Measurements from ENCODE around the gene LRP1B.
"Not testable (repeated sequence)": the region's sequence is repeated elsewhere in the genome, so short reads cannot be mapped to it uniquely, and the experiment has no call there.

Gene LRP1B

GRCh38 chr2:141824790-141825189, 306.0 kb downstream of the LRP1B start:
- no peaks in the 10 kb centered on the region for H3K36me3 ChIP-seq (ENCODE audit: control insufficient read depth, insufficient read depth, low read length)
- no peaks in the 10 kb centered on the region for H3K9me3 ChIP-seq (ENCODE audit: control insufficient read depth, insufficient read depth, low read depth, low read length)
- H3K4me3 ChIP-seq (ENCODE audit: low read depth, low read length), result no peak overlapping the region
- H3K27me3 ChIP-seq (ENCODE audit: control insufficient read depth, insufficient read depth, low read length), result no peaks in the 10 kb centered on the region
- H3K9ac ChIP-seq (ENCODE audit: low read length), result no peak overlapping the region
- no peak overlapping the region for H3K27ac ChIP-seq (ENCODE audit: low read depth, low read length)
- peaks cover 4% of the 10 kb centered on the region; the same call in 1 of the 2 replicates for H3K4me1 ChIP-seq (ENCODE audit: control insufficient read depth, insufficient read depth, low read length)

DNA sequence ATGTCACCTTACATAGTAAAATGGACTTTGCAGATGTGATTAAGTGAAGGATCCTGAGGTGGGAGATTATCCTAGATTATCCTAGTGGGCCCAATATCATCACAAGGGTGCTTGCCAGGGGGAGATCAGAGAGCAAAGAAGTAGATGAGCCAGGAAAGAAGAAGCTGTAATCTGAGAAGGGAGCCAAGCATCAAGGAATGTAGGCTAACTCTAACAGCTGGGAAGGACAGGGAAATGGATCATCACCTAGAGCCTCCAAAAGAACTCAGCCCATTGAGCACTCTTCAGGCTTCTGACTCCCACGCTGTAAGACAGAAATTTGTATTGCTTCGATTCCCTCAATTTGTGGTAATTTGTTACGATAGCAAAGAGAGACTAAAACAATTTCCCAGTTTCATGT, 309.9 kb downstream of the LRP1B start:
- no peak overlapping the region for H3K9ac ChIP-seq (ENCODE audit: low read length)
- no peak overlapping the region for H3K27ac ChIP-seq (ENCODE audit: low read depth, low read length)
- H3K9me3 ChIP-seq (ENCODE audit: control insufficient read depth, insufficient read depth, low read depth, low read length), result no peaks in the 10 kb centered on the region
- H3K4me1 ChIP-seq (ENCODE audit: control insufficient read depth, insufficient read depth, low read length), result peaks cover 4% of the 10 kb centered on the region; the same call in 1 of the 2 replicates
- no peaks in the 10 kb centered on the region for H3K27me3 ChIP-seq (ENCODE audit: control insufficient read depth, insufficient read depth, low read length)
- H3K4me3 ChIP-seq (ENCODE audit: low read depth, low read length), result no peak overlapping the region
- no peaks in the 10 kb centered on the region for H3K36me3 ChIP-seq (ENCODE audit: control insufficient read depth, insufficient read depth, low read length)

DNA sequence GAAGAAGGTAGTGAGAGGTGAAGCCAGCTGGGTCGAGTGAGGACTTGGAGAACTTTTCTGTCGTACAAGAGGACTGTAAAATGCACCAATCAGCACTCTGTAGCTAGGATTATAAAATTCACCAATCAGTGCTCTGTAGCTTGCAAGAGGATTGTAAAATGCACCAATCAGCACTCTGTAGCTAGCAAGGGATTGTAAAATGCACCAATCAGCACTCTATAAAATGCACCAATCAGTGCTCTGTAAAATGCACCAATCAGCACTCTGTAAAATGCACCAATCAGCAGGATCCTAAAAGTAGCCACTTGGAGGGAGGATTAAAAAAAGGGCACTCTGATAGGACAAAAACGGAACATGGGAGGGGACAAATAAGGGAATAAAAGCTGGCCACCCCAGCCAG, 315.5 kb downstream of the LRP1B start:
- not testable (repeated sequence) for H3K4me3 ChIP-seq (ENCODE audit: low read depth, low read length); H3K9ac ChIP-seq (ENCODE audit: low read length); H3K4me1 ChIP-seq (ENCODE audit: control insufficient read depth, insufficient read depth, low read length); H3K36me3 ChIP-seq (ENCODE audit: control insufficient read depth, insufficient read depth, low read length); H3K27ac ChIP-seq (ENCODE audit: low read depth, low read length); H3K27me3 ChIP-seq (ENCODE audit: control insufficient read depth, insufficient read depth, low read length)
- peaks cover 16% of the 10 kb centered on the region for H3K9me3 ChIP-seq (ENCODE audit: control insufficient read depth, insufficient read depth, low read depth, low read length)

GRCh38 chr2:141814150-141814549, 316.7 kb downstream of the LRP1B start:
- Histone ChIP-seq H3K4me3 (ENCODE audit: low read depth, low read length) (no peak overlapping the region), H3K9ac (ENCODE audit: low read length) (no peak overlapping the region), H3K27me3 (ENCODE audit: control insufficient read depth, insufficient read depth, low read length) (no peaks in the 10 kb centered on the region), H3K36me3 (ENCODE audit: control insufficient read depth, insufficient read depth, low read length) (no peaks in the 10 kb centered on the region), H3K4me1 (ENCODE audit: control insufficient read depth, insufficient read depth, low read length) (no peaks in the 10 kb centered on the region), H3K9me3 (ENCODE audit: control insufficient read depth, insufficient read depth, low read depth, low read length) (peaks cover 16% of the 10 kb centered on the region), H3K27ac (ENCODE audit: low read depth, low read length) (no peak overlapping the region)

- H3K36me3 ChIP-seq (ENCODE audit: control insufficient read depth, insufficient read depth, low read length), result no peaks in the 10 kb centered on the region
- no peaks in the 10 kb centered on the region for H3K27me3 ChIP-seq (ENCODE audit: control insufficient read depth, insufficient read depth, low read length)
These were observed 320.7 kb downstream of the LRP1B start for GRCh38 chr2:141810148-141810547.

GRCh38 chr2:141806090-141806489, 324.7 kb downstream of the LRP1B start:
- no peak overlapping the region for H3K4me3 ChIP-seq (ENCODE audit: low read depth, low read length)
- H3K36me3 ChIP-seq (ENCODE audit: control insufficient read depth, insufficient read depth, low read length), result no peaks in the 10 kb centered on the region
- no peaks in the 10 kb centered on the region for H3K9me3 ChIP-seq (ENCODE audit: control insufficient read depth, insufficient read depth, low read depth, low read length)
- H3K27ac ChIP-seq (ENCODE audit: low read depth, low read length), result no peak overlapping the region
- H3K27me3 ChIP-seq (ENCODE audit: control insufficient read depth, insufficient read depth, low read length), result no peaks in the 10 kb centered on the region
- no peaks in the 10 kb centered on the region; the same call in 1 of the 2 replicates for H3K4me1 ChIP-seq (ENCODE audit: control insufficient read depth, insufficient read depth, low read length)
- no peak overlapping the region for H3K9ac ChIP-seq (ENCODE audit: low read length)

More at GRCh38 chr2:141810148-141810547, 320.7 kb downstream of the LRP1B start:
- H3K4me1 ChIP-seq (ENCODE audit: control insufficient read depth, insufficient read depth, low read length), result no peaks in the 10 kb centered on the region
- H3K4me3 ChIP-seq (ENCODE audit: low read depth, low read length), result no peak overlapping the region
- H3K9ac ChIP-seq (ENCODE audit: low read length), result no peak overlapping the region
- peaks cover 14% of the 10 kb centered on the region for H3K9me3 ChIP-seq (ENCODE audit: control insufficient read depth, insufficient read depth, low read depth, low read length)
- H3K27ac ChIP-seq (ENCODE audit: low read depth, low read length), result no peak overlapping the region

DNA sequence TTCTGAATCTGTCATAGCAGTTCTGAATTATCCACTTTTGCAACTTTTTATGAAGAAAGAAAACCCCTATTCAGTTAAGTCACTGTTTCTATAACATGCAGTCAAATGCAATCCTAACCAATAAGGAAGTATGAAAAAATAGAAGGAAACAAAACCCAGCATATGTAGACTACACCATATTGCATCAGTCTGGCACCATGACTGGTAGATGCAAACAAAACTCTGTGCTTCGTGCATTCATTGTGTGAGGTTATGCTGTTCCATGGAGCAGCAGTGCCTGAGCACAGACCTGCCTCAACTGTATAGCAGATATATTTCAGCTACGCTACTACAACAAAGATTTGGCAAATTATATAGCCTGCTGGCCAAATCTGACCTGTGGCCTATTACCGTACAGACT, 325.5 kb downstream of the LRP1B start:
- H3K27ac ChIP-seq (ENCODE audit: low read depth, low read length), result no peak overlapping the region
- H3K9me3 ChIP-seq (ENCODE audit: control insufficient read depth, insufficient read depth, low read depth, low read length), result no peaks in the 10 kb centered on the region
- H3K36me3 ChIP-seq (ENCODE audit: control insufficient read depth, insufficient read depth, low read length), result no peaks in the 10 kb centered on the region
- H3K9ac ChIP-seq (ENCODE audit: low read length), result no peak overlapping the region
- H3K4me1 ChIP-seq (ENCODE audit: control insufficient read depth, insufficient read depth, low read length), result no peaks in the 10 kb centered on the region; the same call in 1 of the 2 replicates
- no peak overlapping the region for H3K4me3 ChIP-seq (ENCODE audit: low read depth, low read length)
- H3K27me3 ChIP-seq (ENCODE audit: control insufficient read depth, insufficient read depth, low read length), result no peaks in the 10 kb centered on the region

- Histone ChIP-seq H3K4me1 (ENCODE audit: control insufficient read depth, insufficient read depth, low read length) (no peaks in the 10 kb centered on the region), H3K27me3 (ENCODE audit: control insufficient read depth, insufficient read depth, low read length) (no peaks in the 10 kb centered on the region), H3K36me3 (ENCODE audit: control insufficient read depth, insufficient read depth, low read length) (no peaks in the 10 kb centered on the region), H3K9ac (ENCODE audit: low read length) (no peak overlapping the region), H3K9me3 (ENCODE audit: control insufficient read depth, insufficient read depth, low read depth, low read length) (no peaks in the 10 kb centered on the region), H3K4me3 (ENCODE audit: low read depth, low read length) (no peak overlapping the region), H3K27ac (ENCODE audit: low read depth, low read length) (no peak overlapping the region)
These were observed 334.4 kb downstream of the LRP1B start for GRCh38 chr2:141796449-141796848.

DNA sequence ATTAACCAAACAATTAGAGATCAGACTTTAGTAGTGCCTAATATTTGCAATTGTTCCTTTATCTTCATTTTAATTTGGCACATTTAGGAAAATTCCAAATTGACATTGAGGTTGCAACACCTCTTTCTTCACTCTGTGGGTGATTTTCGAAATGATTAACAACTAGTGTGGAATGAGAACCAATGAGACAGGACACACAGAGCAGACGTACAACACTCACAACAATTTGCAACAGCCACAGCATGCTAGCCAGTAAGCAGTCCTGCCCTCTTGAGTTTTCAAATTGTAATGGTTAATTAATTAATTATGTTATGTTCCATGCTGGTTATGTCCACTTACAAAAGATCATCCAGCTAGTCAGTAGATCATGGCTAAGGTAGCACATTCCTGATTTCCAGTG, 339.3 kb downstream of the LRP1B start:
- Histone ChIP-seq H3K36me3 (ENCODE audit: control insufficient read depth, insufficient read depth, low read length) (no peaks in the 10 kb centered on the region), H3K9ac (ENCODE audit: low read length) (no peak overlapping the region), H3K9me3 (ENCODE audit: control insufficient read depth, insufficient read depth, low read depth, low read length) (no peaks in the 10 kb centered on the region), H3K27me3 (ENCODE audit: control insufficient read depth, insufficient read depth, low read length) (no peaks in the 10 kb centered on the region), H3K27ac (ENCODE audit: low read depth, low read length) (no peak overlapping the region), H3K4me1 (ENCODE audit: control insufficient read depth, insufficient read depth, low read length) (no peaks in the 10 kb centered on the region), H3K4me3 (ENCODE audit: low read depth, low read length) (no peak overlapping the region)

GRCh38 chr2:141782574-141782973, 348.2 kb downstream of the LRP1B start:
- Histone ChIP-seq H3K9ac (ENCODE audit: low read length) (no peak overlapping the region), H3K27ac (ENCODE audit: low read depth, low read length) (no peak overlapping the region), H3K9me3 (ENCODE audit: control insufficient read depth, insufficient read depth, low read depth, low read length) (no peaks in the 10 kb centered on the region), H3K27me3 (ENCODE audit: control insufficient read depth, insufficient read depth, low read length) (no peaks in the 10 kb centered on the region), H3K4me3 (ENCODE audit: low read depth, low read length) (no peak overlapping the region), H3K4me1 (ENCODE audit: control insufficient read depth, insufficient read depth, low read length) (no peaks in the 10 kb centered on the region), H3K36me3 (ENCODE audit: control insufficient read depth, insufficient read depth, low read length) (no peaks in the 10 kb centered on the region)

GRCh38 chr2:141778315-141778835, 352.4 kb downstream of the LRP1B start:
- H3K9ac ChIP-seq (ENCODE audit: low read length), result no peak overlapping the region
- no peaks in the 10 kb centered on the region for H3K9me3 ChIP-seq (ENCODE audit: control insufficient read depth, insufficient read depth, low read depth, low read length)
- no peak overlapping the region for H3K27ac ChIP-seq (ENCODE audit: low read depth, low read length)
- no peak overlapping the region for H3K4me3 ChIP-seq (ENCODE audit: low read depth, low read length)
- H3K27me3 ChIP-seq (ENCODE audit: control insufficient read depth, insufficient read depth, low read length), result no peaks in the 10 kb centered on the region
- no peaks in the 10 kb centered on the region for H3K36me3 ChIP-seq (ENCODE audit: control insufficient read depth, insufficient read depth, low read length)
- no peaks in the 10 kb centered on the region for H3K4me1 ChIP-seq (ENCODE audit: control insufficient read depth, insufficient read depth, low read length)

- H3K4me3 ChIP-seq (ENCODE audit: low read depth, low read length), result no peak overlapping the region
- no peaks in the 10 kb centered on the region for H3K27me3 ChIP-seq (ENCODE audit: control insufficient read depth, insufficient read depth, low read length)
- no peaks in the 10 kb centered on the region for H3K36me3 ChIP-seq (ENCODE audit: control insufficient read depth, insufficient read depth, low read length)
- H3K4me1 ChIP-seq (ENCODE audit: control insufficient read depth, insufficient read depth, low read length), result peaks cover 9% of the 10 kb centered on the region; the same call in 1 of the 2 replicates
- no peak overlapping the region for H3K27ac ChIP-seq (ENCODE audit: low read depth, low read length)
- no peaks in the 10 kb centered on the region for H3K9me3 ChIP-seq (ENCODE audit: control insufficient read depth, insufficient read depth, low read depth, low read length)
- H3K9ac ChIP-seq (ENCODE audit: low read length), result no peak overlapping the region
These were observed 360.3 kb downstream of the LRP1B start for GRCh38 chr2:141770530-141770929.
